ENCODE measurements around the gene C2CD4D.

C2CD4D gene

DNA sequence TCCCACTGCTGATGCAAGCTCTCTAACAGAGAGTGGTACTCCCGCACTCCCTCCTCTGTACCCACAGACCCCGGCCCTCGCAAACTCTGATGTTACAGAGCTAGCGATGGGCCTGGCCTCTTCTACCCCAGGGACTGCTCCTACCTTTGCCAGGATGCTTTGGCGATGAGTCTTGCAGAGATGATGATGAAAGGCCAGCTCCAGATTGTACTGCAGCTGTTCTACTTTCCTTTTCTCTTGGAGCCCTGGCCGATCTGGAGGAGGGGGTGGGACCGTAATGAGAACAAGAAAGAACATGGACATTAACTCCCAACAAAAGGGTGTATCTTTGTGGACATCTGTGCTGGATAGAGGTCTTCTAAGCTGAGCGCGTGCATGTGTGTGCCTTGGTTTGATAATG, 28.4 kb downstream of the C2CD4D start:
- DNase-seq, result no peak

DNA sequence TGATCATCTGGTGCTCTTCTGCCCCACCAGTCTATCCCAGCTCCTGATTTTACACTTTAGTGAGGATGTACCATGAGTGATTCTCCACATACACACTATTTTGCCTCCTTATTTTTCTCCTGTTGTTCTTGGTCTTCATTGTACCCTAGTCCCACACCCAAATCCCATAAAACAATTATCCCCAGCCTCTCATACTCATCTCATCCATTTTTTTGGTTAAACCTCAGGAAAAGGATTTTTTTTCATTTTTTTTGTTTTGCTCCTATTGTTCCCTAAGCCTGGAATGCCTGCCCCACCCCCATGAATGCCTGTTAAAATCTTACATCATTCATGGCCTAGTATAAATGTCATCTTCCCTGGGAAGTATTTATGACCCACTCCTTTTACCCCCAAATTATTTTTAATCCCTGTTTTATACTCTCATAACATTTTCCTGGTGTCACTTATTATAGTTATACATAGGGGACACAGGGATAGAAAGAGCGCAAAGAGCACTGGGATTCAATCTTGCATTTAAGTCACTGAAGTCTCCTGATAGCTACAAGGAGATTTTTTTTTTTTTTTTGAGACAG, 29.5 kb downstream of the C2CD4D start:
- DNase-seq, result no peak

DNA sequence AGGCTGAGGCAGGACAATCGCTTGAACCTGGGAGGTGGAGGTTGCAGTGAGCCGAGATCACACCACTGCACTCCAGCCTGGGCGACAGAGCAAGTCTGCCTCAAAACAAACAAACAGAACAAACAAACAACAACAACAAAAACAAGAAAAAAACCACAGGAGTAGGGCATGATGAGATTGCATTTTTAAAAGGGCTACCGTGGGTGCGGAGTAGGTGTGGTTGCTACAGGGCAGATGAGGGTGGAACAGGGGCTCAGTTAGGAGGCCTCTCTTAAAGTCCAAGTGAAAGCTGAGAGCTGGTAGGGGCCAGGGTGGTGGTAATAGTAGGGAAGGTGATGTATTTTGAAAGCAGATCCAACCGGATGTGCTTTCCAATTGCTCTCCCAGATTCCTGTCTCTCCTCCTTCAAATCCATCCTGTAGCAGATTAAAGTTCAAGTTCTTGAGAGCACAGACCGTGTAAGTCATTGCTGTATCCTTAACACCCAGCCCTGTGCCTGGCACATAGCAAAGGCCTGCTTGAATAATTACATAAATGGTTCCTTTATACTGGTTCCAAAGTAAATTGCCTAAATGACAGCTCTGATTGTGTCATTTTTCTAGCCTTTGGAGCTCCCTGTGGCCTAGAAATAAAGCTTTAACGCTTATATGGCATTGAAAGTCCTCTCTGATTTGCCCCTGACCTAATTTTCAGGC, 30.2 kb downstream of the C2CD4D start:
- DNase-seq, result no peak

DNA sequence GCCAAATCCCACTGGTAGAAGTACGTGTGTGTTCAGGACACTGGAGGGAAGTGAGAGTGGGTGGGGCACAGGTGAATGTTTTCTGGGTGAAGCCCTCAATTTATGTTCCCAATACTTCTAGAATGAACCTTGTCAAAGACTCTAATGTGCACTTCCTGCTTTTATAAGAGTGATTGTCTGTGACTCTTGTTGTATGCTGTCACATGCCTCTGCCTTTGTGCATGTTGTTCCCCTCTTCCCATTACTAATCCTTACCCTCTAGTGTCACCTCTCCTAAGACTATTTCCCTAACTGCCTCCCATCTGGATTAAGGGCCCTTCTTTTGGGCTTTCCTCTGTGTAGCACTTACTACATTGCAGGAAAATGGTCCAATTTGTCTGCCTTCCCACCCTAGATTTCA, 31.9 kb downstream of the C2CD4D start:
- no peak for DNase-seq

DNA sequence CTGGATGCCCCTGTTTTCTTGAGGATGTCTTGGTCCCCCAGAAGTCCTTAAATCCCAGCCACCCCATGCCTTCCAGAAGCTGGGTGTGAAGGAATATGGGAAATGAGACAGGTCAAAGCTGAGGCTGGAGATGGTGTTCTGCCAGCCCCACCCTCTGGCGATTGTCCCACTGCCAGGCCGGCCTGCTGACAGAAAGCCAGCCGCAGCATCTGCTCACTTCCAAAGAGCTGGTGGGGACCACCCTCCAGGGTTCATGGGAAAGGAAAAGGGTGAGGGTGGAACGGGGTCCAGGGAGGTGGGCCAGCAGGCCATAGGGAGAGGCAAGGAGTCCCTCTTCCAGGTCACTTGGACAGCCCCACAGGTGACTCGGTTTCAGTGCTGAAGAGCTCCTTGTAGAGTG, 32.5 kb downstream of the C2CD4D start:
- DNase-seq, result no peak

DNA sequence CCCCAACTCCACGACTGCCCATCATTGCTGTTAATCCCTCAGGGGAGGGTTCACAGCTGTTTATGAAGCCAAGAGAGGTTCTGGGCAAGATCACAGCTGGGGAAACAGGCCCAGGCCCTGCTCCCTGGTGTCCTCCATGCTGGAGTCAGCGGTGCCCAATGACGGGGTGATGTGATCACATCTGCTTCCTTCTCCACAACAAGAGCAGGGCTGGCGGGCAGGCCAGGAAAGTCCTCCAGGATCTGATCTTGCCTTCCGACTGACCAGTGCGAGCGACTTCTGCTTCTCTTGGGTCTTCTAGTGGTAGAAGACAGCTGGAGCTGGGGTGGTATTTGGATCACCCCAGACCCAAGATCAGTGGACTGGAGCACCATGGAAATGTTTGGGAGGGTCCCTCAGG, 33.5 kb downstream of the C2CD4D start:
- no peak for DNase-seq

DNA sequence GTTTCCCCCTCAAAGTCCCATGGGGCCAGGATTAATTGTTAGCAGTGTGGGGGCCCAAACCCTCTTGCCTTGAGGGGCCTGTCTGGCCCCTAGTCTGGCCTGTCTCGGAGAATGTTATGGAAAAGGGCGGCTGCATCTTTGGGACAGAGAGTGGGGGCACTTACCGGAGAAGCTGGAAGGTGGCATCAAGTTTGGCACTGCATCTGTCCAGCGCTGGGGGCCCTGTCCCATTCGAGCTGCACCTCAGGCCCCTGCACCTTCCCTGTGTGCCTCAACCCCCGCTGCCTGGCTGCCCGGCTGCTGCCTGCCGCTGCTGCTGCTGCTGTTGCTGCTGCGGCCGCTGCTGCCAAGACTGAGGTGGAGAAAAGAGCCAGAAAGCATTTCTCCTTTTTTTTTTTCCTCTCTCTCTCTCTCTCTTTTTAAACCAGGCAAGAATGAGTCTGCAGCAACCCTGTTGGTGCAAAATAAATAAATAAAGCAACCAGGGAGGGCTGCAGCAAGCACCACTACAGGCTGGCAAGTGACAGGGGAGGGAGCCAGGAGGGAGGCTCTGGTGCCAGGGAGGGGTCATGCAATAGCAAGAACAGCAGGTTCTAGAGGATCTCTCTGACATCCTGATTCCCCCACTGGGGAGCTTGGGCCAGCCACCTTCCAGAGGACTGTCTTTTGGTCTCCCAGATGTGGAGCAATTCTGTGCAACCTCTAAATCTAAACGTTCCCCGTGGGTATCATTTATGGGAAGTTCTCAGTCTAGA, 34.4 kb downstream of the C2CD4D start, which contains the start of gene LINGO4:
Gene LINGO4, minus strand, starts transcription at position 354 of the 755 bp plus-strand sequence. CDS start 2,715 bp downstream, outside the sequence.
- no peak for DNase-seq

DNA sequence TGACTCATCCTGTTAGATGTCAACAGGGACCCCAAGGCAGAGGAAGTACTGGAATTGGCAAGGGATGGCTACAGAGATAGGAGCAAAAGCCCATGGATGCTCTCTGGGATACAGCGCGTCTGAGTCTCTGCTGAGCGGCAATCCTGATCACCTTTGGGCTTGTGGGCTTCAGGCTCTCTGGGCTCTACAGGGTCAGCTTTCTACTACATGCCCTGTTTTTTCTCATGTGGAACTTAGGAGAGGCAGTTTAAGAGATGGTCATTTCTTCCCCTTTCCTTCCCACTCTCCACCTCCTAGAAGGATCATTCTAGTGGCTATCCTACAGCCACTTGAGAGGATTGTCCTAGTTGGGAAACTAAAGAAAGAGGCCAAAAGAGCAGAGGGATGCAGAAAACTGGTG, 35.7 kb downstream of the C2CD4D start:
- DNase-seq, result no peak

DNA sequence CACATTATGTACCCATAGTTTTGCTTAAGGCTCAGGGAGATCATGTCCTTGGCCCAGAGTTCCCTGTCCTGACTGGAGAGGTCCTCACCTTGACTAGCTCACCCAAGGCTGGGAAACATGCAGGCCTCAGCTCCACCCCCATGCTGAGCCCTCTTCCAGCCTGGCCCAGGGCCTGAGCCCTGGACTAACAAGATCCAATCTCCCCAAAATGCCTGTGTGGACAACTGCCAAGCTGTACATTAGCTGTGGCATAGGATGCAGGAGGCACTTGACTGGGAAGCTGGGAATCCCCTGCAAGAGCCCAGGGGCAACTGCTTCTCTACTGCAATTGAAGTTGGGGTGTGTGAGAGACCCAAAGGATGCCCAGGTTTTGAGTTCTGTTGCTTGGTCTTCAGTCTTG, 36.5 kb downstream of the C2CD4D start:
- DNase-seq, result no peak

DNA sequence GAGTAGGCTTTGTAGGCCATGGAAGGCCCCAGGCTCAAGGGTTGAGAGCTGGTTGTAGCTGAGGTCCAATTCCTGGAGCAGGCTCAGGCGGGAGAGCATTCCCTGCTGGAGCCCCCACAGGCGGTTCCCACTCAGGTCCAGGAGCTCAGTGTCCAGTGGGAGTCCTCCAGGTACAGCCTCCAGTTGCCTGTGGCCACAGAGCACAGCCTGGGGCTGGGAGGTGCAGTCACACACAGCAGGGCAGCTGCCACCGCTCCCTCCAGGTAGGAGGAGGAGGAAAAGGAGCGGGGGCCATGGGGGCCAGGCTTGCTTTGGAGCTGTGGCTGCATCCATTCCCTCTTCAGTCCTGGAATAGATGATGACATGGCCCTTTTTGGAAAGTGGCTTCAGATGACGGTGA, 37.2 kb downstream of the C2CD4D start:
- DNase-seq, result no peak

DNA sequence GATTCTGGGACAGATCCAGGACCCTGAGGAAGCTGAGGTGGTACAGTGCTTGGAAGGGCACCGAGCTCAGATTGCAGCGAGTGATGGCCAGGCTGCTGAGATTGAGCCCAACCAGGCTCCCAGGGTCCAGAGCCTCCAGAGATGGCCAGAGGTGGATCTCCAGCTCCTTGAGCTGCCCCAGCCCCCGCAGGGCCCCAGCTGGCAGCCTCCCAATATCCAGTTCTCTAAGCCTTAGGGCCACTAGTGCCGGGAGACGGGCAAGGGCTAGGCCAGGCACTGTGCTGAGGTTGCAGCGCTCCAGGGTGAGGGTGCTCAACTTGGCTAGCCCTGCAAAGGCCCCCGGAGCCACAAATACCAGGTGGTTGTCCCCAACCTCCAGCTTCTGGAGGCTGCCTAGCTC, 37.8 kb downstream of the C2CD4D start:
- no peak for DNase-seq

DNA sequence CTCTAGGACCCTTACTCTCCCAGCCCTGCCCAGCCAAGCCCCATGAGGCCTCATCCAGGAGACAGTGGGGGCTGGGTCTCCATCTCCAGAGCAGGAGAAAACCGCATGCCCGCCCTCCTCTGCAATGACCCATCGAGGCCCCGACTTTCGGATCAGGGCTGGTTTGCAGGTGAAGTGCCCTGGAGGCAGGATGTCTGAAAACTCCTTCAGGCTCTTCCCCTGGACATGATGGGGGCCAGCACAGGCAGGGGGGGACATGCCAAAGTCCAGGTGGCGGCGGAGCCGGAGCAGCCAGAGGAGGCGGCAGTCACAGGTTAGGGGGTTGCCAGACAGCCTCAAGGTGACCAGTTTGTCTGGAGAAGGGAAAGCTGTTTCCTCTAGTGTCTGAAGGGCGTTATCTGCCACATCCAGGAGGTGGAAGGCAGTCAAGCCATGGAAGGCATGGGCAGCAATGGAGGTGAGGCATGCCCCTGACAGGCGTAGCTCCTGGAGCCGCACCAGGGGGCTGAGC, 38.3 kb downstream of the C2CD4D start:
- no peak for DNase-seq

DNA sequence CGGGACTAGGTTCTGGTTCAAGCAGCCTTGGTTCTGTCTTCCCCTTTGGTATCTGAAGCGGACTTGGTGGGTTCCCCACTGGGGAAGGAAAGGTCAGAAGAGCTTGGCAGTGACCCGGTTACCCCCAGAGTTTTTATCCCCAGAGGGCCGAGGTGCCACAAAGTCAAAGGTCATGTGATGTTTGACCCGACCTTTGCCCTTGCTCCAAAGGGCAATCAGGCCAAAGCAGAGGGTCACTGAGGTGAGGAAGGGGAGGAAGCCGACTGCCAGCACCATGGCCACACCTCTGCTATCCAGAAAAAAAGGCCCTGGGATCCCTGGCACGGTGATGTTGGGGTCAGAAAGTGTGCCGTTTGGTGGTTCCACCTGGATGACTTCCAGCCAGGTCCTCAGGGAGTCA, 38.8 kb downstream of the C2CD4D start:
- DNase-seq, result no peak

DNA sequence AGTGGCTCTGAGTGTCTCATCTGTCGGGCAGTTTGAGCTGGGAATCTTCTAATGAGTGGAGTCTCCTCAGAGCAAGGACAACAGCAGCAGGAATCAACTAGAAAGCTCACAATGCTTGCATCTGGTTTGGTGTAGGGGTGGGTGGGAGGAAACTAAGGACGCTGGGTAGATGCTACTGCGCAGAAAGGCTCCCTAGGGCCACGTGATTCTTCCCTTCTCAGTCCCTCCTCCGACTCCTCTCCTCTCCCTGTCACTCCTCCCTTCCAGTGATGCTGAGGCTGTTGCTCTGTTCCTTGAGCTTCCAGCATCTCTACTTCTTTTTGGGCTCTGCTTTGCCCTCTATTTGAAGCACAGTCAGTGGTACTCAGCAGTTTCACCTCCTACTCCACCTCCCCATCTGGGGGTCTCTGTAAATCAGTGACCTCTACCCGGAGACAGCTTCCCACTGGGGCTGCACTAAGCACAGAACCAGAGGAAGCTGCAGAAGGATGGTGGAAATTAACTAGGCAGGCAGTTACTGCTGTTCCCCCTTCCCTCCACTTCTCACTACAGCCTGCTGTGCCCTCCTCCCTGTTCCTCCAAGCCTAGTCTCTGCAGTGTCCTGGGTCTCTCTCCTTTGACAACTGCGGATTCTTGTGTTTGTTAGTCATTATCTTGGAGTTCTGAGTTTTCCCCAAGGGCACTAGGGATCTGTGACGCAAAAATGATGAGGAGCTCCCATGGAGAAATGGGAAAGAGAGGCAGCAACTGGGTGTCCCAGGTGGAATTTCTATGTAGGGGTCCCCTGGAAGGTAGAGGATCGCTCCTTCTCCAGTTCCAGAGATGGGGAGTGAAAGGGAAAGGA, 40.2 kb downstream of the C2CD4D start:
- no peak for DNase-seq

DNA sequence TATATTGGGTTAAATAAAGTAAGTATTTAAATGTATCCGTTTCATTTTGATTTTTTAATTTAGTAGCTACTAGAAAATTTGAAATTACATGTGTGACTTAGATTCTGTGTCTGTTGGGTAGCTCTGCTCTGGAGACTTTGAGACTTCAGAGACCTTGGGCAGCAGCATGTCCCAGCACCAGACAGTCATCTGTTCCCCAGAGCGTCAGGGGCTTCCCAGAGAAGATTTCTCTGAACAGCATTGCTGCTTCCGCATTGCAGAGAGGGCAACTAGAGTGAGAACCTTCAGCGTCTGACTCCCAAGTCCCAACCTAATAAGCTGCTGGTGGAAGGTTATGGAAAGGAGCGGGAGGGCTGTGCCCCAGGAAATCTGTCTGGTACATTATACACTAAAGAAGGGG, 41.0 kb downstream of the C2CD4D start:
- DNase-seq, result no peak

DNA sequence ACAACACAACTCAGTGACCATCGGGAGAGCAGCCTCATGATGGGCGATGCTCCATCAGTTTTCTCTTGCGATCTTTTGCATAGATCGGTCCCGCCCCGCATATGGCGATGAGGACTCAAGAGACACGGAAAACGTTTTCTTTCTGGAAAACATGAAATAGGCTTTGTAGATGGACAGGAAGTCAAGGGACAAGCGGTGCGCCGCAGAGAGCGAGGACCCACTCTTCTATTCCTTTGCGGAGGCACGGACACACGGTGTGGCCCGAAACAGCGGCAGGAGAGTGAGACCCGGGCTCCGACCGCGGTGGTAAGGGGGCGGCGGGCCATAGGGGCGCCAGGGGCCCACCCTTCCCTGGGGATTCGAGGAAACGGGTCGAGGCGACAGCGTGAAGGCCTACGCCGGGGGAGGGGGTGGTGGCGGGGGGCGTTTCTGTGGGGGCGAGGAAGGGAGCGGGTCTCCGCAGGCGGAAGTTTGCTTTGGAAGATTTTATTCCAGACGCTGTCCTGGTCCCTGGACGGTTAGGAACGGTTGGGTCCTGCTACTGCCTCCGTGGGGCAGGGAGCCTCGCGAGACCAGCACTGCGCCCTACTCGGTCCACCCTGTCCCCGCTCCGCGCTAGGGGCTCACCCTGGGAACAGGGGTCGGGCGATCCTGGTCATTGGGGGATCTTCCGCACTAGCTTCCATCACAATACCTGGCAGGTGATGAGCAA, 48.5 kb downstream of the C2CD4D start:
- peak; percentile 79 for DNase-seq

DNA sequence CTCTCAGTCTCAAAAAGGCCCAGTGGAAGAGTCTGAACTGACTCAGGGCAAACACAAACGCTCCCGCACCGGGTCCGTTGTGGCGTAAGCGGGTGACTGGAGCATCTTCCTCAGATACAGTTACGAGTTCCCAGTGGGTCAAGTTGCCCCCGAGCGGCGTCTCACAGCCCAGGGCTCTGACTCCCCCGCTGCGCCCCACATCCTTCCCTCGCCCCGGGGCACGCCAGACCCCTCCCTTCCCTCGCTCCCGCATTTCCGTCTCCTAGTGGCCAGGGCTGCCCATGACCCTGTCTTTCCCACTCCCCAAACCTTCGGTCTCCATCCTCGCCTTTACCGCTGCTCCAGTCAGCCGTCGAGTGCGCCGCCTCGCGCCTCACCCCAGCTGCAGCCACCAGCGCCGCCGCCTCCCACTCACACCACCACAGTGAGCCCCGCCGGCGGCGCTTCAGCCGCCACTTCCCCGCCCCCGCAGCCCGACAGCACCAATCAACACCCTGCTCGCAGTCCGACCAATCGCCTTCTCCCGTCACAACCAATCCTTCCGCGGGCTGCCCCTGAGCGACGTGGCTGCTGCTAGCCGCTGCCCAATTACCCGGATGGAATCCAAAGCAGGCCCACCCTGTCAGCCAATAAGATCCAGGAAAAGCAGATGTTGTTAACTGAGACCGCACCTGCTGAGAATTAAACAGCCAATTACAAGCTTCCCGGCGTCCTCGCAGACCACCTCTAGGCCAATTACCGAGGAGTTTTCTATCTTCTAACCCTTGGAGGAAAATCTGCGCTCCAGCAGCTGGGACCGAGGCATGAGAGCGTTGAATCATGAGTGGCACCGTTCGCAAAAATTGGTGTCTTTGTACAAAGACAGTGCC, 49.3 kb downstream of the C2CD4D start, which contains the start of gene TDRKH:
Gene TDRKH, minus strand, starts transcription at position 430 of the 869 bp plus-strand sequence. CDS start 7,478 bp downstream, outside the sequence.
- peak; percentile 99 for DNase-seq

All from DMS53 (cell line).